GM13977 (cell line): Measurements from ENCODE around the gene EMILIN3.

Experiments used
- DNase-seq: peaks from one replicate; pipeline ENCODE4 v3.0.0; 2012; ENCODE audit warnings: low spot score
- CTCF ChIP-seq: IDR thresholded peaks from 2 replicates; pipeline ENCODE4 v1.5.1; 2012; ENCODE audit warnings: mild to moderate bottlenecking, control low read depth; ENCODE audit not compliant: insufficient read depth; ENCODE audit errors: extremely low read depth, missing control alignments
- in situ Hi-C: fragments of 300-500 bp; cut with MboI; formaldehyde crosslinking; loops from one replicate; pipeline ENCODE4 v1.12.0; 2022; ENCODE audit warnings: low sequenced_read_pairs, low pct_unique_long_range_greater_than_20kb, mixed read lengths, inconsistent platforms; ENCODE audit not compliant: unreplicated experiment

EMILIN3 gene

GRCh38 chr20:41330343-41330720 is 36.3 kb downstream of the EMILIN3 start:
- no peak for TF ChIP-seq CTCF
- DNase-seq, result no peak
- in situ Hi-C loops, result loop anchor here (5.0 kb wide), 1 partner anchor 358 kb away; no protein-coding TSS in a partner anchor

DNA sequence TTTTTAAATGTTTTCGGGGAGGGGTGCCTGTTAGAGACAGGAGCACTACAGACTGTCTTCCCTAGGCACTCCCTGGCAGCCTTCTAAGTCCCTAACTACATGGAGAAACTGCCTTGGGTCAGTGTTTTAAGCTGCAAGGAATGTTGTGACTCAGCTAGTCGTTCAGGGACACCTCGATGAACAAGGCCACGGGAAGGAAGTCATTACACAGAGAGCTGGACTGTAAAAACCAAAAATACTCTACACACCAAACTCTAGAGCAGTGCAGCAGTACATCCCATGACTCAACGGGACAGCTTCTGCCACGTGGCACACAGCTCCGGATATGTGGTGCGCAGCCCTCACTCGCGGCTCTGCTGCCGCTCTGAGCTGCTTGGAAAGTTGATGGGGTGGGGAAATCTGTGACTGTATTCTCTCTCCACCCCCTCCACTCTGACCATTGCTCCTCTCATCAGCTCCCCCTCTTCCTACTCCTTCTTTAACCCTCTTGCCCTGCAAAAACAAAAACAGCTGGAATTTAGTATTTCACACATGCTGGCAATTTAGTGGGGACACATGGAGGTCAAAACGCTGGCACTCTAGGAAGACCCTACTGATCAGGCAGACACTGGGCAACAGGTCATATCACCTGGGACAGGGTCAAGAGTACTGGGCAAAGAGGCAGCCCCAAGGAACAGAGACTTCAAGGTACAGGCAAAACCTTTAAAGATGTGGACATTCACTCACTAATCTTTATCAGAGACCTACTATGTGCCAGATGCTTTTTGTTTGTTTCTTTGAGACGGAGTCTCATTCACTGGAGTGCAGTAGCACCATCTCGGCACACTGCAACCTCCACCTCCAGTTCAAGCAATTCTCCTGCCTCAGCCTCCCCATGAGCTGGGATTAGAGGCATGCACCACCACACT is 36.9 kb downstream of the EMILIN3 start:
- TF ChIP-seq CTCF, result no peak
- in situ Hi-C loops, result loop anchor here (5.0 kb wide), 1 partner anchor 357 kb away; no protein-coding TSS in a partner anchor
- DNase-seq, result peak; percentile 62

DNA sequence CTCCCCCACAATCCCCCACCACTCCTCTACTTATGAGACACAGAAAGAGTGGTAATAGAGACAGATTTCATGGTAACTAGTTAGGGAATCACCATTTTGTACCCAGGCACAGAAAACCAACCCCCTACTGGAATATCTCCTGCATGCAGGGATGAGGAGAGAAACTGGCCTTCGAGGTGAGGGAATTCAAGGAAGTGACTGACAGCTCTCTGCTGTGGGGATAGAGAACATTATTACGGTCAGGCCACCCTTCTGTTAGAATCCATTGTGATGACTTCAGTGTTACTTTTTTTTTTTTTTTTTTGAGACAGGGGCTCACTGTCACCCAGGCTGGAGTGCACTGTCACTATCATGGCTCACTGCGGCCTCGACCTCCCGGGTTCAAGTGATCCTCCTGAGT is 39.4 kb downstream of the EMILIN3 start:
- no peak for TF ChIP-seq CTCF
- no peak for DNase-seq
- in situ Hi-C loops, result no loop called here

- DNase-seq, result no peak
- in situ Hi-C loops, result no loop called here
- no peak for TF ChIP-seq CTCF
Measured at GRCh38 chr20:41320976-41321375, 45.6 kb downstream of the EMILIN3 start.

GRCh38 chr20:41320441-41320840 is 46.2 kb downstream of the EMILIN3 start:
- in situ Hi-C loops, result no loop called here
- DNase-seq, result no peak
- TF ChIP-seq CTCF, result no peak

GRCh38 chr20:41318271-41318649 is 48.4 kb downstream of the EMILIN3 start:
- no peak for DNase-seq
- TF ChIP-seq CTCF, result no peak
- in situ Hi-C loops, result no loop called here
